Neuronal stem cell (in vitro differentiated cells): Measurements from ENCODE around the gene LRG1.

Experiments used
- DNase-seq: peaks from one replicate; pipeline ENCODE4 v3.0.0-alpha.2; 2013; ENCODE audit warnings: low spot score
- H2AFZ ChIP-seq: one replicate; pipeline ENCODE4 v1.6.1; 2013; ENCODE audit warnings: mild to moderate bottlenecking, low read length, inconsistent platforms
- H2AK5ac ChIP-seq: 2 replicates; pipeline ENCODE4 v1.6.1; 2013; ENCODE audit warnings: low read depth, mild to moderate bottlenecking, inconsistent platforms, low read length, moderate library complexity, mixed read lengths
- H2BK120ac ChIP-seq: 2 replicates; pipeline ENCODE4 v1.6.1; 2013; ENCODE audit warnings: low read depth, mild to moderate bottlenecking, inconsistent platforms, low read length, moderate library complexity, mixed read lengths
- H2BK12ac ChIP-seq: one replicate; pipeline ENCODE4 v1.6.1; 2013; ENCODE audit warnings: low read length, inconsistent platforms
- H2BK15ac ChIP-seq: 2 replicates; pipeline ENCODE4 v1.6.1; 2013; ENCODE audit warnings: mild to moderate bottlenecking, low read length, inconsistent platforms, mixed read lengths
- H2BK5ac ChIP-seq: one replicate; pipeline ENCODE4 v1.6.1; 2013; ENCODE audit warnings: inconsistent platforms, mild to moderate bottlenecking, low read length, moderate library complexity
- H3K14ac ChIP-seq: one replicate; pipeline ENCODE4 v1.6.1; 2013; ENCODE audit warnings: low read length, inconsistent platforms
- H3K18ac ChIP-seq: 2 replicates; pipeline ENCODE4 v1.6.1; 2013; ENCODE audit warnings: low read length, inconsistent platforms
- H3K23ac ChIP-seq: 2 replicates; pipeline ENCODE4 v1.6.1; 2013; ENCODE audit warnings: low read depth, mild to moderate bottlenecking, mixed read lengths, low read length, inconsistent platforms; ENCODE audit not compliant: poor library complexity
- H3K27ac ChIP-seq: replicated peaks from 3 replicates; pipeline ENCODE4 v1.5.1; 2013; ENCODE audit warnings: low read length, inconsistent platforms
- H3K27me3 ChIP-seq, 3 experiments: 2 replicates each; pipeline ENCODE4 v1.6.1; 2013; ENCODE audit warnings: low read length in 3 of 3, mild to moderate bottlenecking in 2 of 3, inconsistent platforms in 1 of 3, low read depth in 1 of 3, mixed read lengths in 1 of 3, moderate library complexity in 1 of 3; ENCODE audit not compliant: control insufficient read depth in 3 of 3, insufficient read depth in 3 of 3
- H3K36me3 ChIP-seq, 2 donors: replicated peaks in 1 of 2; 2 replicates each; pipeline ENCODE4 v1.6.1; 2013; ENCODE audit warnings: low read length in 2 of 2; ENCODE audit not compliant: control insufficient read depth in 2 of 2, insufficient read depth in 2 of 2
- H3K4ac ChIP-seq: 2 replicates; pipeline ENCODE4 v1.6.1; 2013; ENCODE audit warnings: inconsistent platforms, mild to moderate bottlenecking, low read length, moderate library complexity
- H3K4me1 ChIP-seq, 2 donors: 1 replicate in 1 of 2; 2 replicates in 1 of 2; pipeline ENCODE4 v1.6.1; 2013; ENCODE audit warnings: low read length in 2 of 2, low read depth in 1 of 2; ENCODE audit not compliant: control insufficient read depth in 2 of 2, insufficient read depth in 1 of 2
- H3K4me2 ChIP-seq: one replicate; pipeline ENCODE4 v1.6.1; 2013; ENCODE audit warnings: mild to moderate bottlenecking, low read length, inconsistent platforms; ENCODE audit not compliant: insufficient read depth, poor library complexity, severe bottlenecking
- H3K4me3 ChIP-seq, 2 donors: 2 replicates each; pipeline ENCODE4 v1.5.1; 2013; ENCODE audit warnings: low read length in 2 of 2, mild to moderate bottlenecking in 2 of 2, inconsistent platforms in 1 of 2, moderate library complexity in 1 of 2
- H3K79me1 ChIP-seq: one replicate; pipeline ENCODE4 v1.6.1; 2013; ENCODE audit warnings: low read depth, mild to moderate bottlenecking, inconsistent platforms, low read length, moderate library complexity
- H3K9ac ChIP-seq: one replicate; pipeline ENCODE4 v1.6.1; 2013; ENCODE audit warnings: mild to moderate bottlenecking, low read depth, low read length, inconsistent platforms; ENCODE audit not compliant: poor library complexity
- H3K9me3 ChIP-seq, 2 donors: replicated peaks in 1 of 2; 2 replicates each; pipeline versions ENCODE3 to v1.6.1; 2013; ENCODE audit warnings: low read length in 2 of 2, mild to moderate bottlenecking in 2 of 2, inconsistent platforms in 1 of 2, low read depth in 1 of 2, mixed read lengths in 1 of 2, moderate library complexity in 1 of 2; ENCODE audit not compliant: control insufficient read depth in 2 of 2, insufficient read depth in 1 of 2
- H4K8ac ChIP-seq: one replicate; pipeline ENCODE4 v1.6.1; 2013; ENCODE audit warnings: low read depth, mild to moderate bottlenecking, inconsistent platforms, low read length, moderate library complexity
- H4K91ac ChIP-seq: one replicate; pipeline ENCODE4 v1.6.1; 2013; ENCODE audit warnings: low read length, low read depth, mild to moderate bottlenecking, inconsistent platforms; ENCODE audit not compliant: poor library complexity
- WGBS, 2 donors: extraction: QIAGEN DNeasy Blood & Tissue Kit; methylation state at CpG; one replicate each; pipeline ENCODE4 v1.1.7; 2013; ENCODE audit warnings: missing lambda C conversion rate in 2 of 2, mixed read lengths in 1 of 2; ENCODE audit not compliant: insufficient read length in 2 of 2, insufficient replicate concordance in 1 of 2; ENCODE audit errors: extremely low coverage in 2 of 2; 5-methylcytosine and 5-hydroxymethylcytosine counted together

Gene LRG1

DNA sequence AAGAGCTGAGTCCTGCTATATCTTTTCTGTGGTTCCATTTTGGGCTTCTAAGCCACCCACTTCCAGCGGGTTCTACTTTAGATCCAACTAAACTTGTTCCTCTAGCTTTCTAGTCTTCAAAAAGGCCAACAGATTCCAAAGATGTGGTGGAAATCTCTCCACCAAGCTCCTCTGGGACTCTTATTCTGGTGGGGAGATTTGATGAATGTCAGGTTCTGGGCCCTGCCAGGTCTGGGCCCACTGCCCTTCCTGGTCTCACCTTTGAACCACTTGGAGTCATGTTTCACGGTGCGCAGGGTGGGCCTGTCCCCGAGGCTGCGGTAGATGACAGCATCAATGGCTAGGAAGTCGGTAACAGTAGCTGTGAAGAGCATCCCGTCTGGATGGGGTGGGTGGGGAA lies 14.9 kb upstream of the LRG1 start:
- H3K23ac ChIP-seq, result no peak overlapping the region
- H3K27ac ChIP-seq, result no peak overlapping the region
- H3K27me3 ChIP-seq, result peaks cover 0 to 2% (median 0%) of the 10 kb centered on the region in 3 experiments
- H2AK5ac ChIP-seq, result no peak overlapping the region
- H4K91ac ChIP-seq, result no peak overlapping the region
- no peak overlapping the region for H3K4ac ChIP-seq
- no CpG with 5 or more reads among the region's 7 CpGs for WGBS, 2 donors
- H3K79me1 ChIP-seq, result peaks cover 2% of the 10 kb centered on the region
- no peak overlapping the region for H3K14ac ChIP-seq
- no peak overlapping the region for H3K4me2 ChIP-seq
- no peaks in the 10 kb centered on the region for H3K9me3 ChIP-seq
- no peak overlapping the region for H2AFZ ChIP-seq
- no peak for DNase-seq
- H3K18ac ChIP-seq, result no peak overlapping the region
- H2BK12ac ChIP-seq, result no peak overlapping the region
- H3K4me1 ChIP-seq, result no peaks in the 10 kb centered on the region
- H3K36me3 ChIP-seq, result peaks cover 47 to 53% of the 10 kb centered on the region in 2 donors
- H4K8ac ChIP-seq, result no peak overlapping the region
- H3K9ac ChIP-seq, result peak overlapping the region; percentile 7
- no peak overlapping the region for H2BK15ac ChIP-seq
- H2BK5ac ChIP-seq, result no peak overlapping the region
- H2BK120ac ChIP-seq, result no peak overlapping the region
- no peak overlapping the region for H3K4me3 ChIP-seq

DNA sequence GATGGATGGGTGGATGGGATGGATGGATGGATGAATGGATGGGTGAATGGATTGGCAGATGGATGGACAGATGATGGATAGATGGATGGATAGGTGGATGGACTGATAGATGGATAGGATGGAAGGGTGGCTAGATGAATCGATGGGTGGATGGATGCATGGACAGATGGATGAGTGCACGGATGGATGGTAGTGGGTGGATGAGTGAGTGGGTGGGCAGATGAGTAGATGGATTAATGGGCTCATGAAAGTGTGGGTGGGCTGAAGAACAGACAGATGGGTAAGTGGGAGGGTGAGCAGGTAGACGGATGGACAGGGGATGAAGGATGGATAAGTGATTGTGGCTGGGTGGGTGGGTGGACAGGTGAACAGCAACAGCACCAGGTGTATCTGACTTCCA lies 13.9 kb upstream of the LRG1 start:
- Histone ChIP-seq H3K23ac (no peak overlapping the region), H3K4me2 (no peak overlapping the region), H4K91ac (no peak overlapping the region), H4K8ac (no peak overlapping the region), H3K79me1 (no peaks in the 10 kb centered on the region), H2BK120ac (no peak overlapping the region), H2BK5ac (no peak overlapping the region), H2BK15ac (no peak overlapping the region), H3K4ac (no peak overlapping the region), H3K4me3 (no peak overlapping the region), H2AK5ac (no peak overlapping the region), H3K4me1 (no peaks in the 10 kb centered on the region), H3K27ac (no peak overlapping the region), H2BK12ac (no peak overlapping the region), H3K9me3 (no peaks in the 10 kb centered on the region), H3K36me3 (peaks cover 47 to 53% of the 10 kb centered on the region in 2 donors), H3K27me3 (no peaks in the 10 kb centered on the region), H3K14ac (no peak overlapping the region), H3K9ac (peak overlapping the region; percentile 17), H3K18ac (no peak overlapping the region), H2AFZ (no peak overlapping the region)
- no peak for DNase-seq
- no CpG with 5 or more reads among the region's 3 CpGs for WGBS, 2 donors

DNA sequence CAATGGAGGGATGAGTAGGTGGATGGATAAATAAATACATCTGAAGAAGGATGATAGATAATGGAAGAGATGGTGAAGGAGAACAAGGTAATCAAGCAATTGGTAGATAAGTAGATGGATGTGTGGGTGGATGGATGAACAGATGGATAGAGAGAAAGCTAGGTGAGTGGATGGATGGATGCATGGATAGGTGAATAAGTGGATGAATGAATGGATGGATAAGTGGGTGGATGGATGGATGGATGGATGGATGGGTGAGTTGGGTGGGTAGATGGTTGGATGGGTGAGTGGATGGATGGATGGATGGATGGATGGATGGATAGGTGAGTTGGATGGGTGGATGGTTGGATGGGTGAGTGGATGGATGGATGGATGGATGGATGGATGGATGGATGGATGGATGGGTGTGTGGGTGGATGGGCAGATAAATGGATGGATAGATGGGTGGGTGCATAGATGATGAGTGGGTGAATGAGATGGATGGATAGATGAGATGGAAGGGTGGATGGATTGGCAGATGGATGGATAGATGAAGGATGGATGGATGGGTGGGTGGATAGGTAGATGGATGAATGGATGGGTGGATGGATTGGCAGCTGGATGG lies 13.4 kb upstream of the LRG1 start:
- Histone ChIP-seq H3K4me3 (no peak overlapping the region), H2BK120ac (no peak overlapping the region), H3K4me1 (no peaks in the 10 kb centered on the region), H3K36me3 (peaks cover 52 to 57% of the 10 kb centered on the region in 2 donors), H3K4me2 (no peak overlapping the region), H2BK15ac (no peak overlapping the region), H3K9me3 (no peaks in the 10 kb centered on the region), H3K23ac (no peak overlapping the region), H3K18ac (no peak overlapping the region), H2AFZ (no peak overlapping the region), H2BK12ac (no peak overlapping the region), H3K27me3 (no peaks in the 10 kb centered on the region), H4K91ac (no peak overlapping the region), H2AK5ac (no peak overlapping the region), H3K27ac (no peak overlapping the region), H3K9ac (no peak overlapping the region), H2BK5ac (no peak overlapping the region), H3K4ac (no peak overlapping the region), H3K14ac (no peak overlapping the region), H4K8ac (no peak overlapping the region), H3K79me1 (peaks cover 2% of the 10 kb centered on the region)
- DNase-seq, result no peak

DNA sequence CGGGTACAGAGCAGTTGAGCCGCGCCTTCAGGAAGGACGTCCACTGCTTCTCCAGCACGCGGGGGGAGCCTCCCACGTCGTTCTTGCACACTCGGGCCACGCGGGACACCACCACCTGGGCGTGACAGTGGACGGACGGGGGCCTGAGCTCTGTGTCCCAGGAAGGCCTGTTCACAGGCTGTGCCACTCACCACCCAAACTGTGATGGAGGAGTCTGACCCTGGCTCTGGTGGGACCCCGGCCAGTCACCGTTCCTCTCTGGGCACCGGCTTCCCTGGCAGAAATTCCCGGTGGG lies 12.6 kb upstream of the LRG1 start:
- H2BK15ac ChIP-seq, result no peak overlapping the region
- H2AFZ ChIP-seq, result no peak overlapping the region
- no peak overlapping the region for H3K18ac ChIP-seq
- no peak overlapping the region for H2BK120ac ChIP-seq
- H2BK12ac ChIP-seq, result no peak overlapping the region
- no peak overlapping the region for H3K27ac ChIP-seq
- H4K91ac ChIP-seq, result no peak overlapping the region
- DNase-seq, result no peak
- H2AK5ac ChIP-seq, result no peak overlapping the region
- no peak overlapping the region for H3K4me2 ChIP-seq
- H3K23ac ChIP-seq, result no peak overlapping the region
- H3K36me3 ChIP-seq, result peaks cover 55 to 62% of the 10 kb centered on the region in 2 donors
- no peak overlapping the region for H4K8ac ChIP-seq
- no peaks in the 10 kb centered on the region for H3K4me1 ChIP-seq
- no CpG with 5 or more reads among the region's 18 CpGs for WGBS, 2 donors
- H3K9ac ChIP-seq, result no peak overlapping the region
- no peaks in the 10 kb centered on the region for H3K27me3 ChIP-seq
- H3K9me3 ChIP-seq, result no peaks in the 10 kb centered on the region
- H2BK5ac ChIP-seq, result no peak overlapping the region
- H3K4me3 ChIP-seq, result peak overlapping the region in 1 of 2 donors; percentile 23
- H3K14ac ChIP-seq, result no peak overlapping the region
- peaks cover 2% of the 10 kb centered on the region for H3K79me1 ChIP-seq
- no peak overlapping the region for H3K4ac ChIP-seq
